PC-3 (cell line): ENCODE data around the gene CXCR3. TPM values are rescaled to one million over a fixed set of nuclear protein-coding genes. Genes with fewer than 3 reads are reported as not detected.
"Not testable (repeated sequence)": the region's sequence is repeated elsewhere in the genome, so short reads cannot be mapped to it uniquely, and the experiment has no call there.

Experiments used
- ATAC-seq: fragments of 200-7000 bp; cut with Tn5 transposase; 2 replicates; pipeline ENCODE4 v1.9.1; 2020; ENCODE audit warnings: mild to moderate bottlenecking, moderate library complexity
- BruUV-seq: library from RNA; stranded (reverse); fragments of 400-500 nt; replicated peaks from 2 replicates; lab custom pipeline; 2021; lab: Mats Ljungman, UMichigan
- CTCF ChIA-PET: fragments of 300-600 bp; sonication (Branson Sonifier 250); formaldehyde crosslinking; loops from one replicate; lab custom pipeline; 2022; ENCODE audit warnings: antibody characterized with exemption; lab: Charles Lee
- POLR2A ChIA-PET: fragments of 300-600 bp; sonication (Branson Sonifier 250); formaldehyde crosslinking; loops from one replicate; lab custom pipeline; 2022; ENCODE audit warnings: antibody characterized with exemption; ENCODE audit not compliant: unreplicated experiment; lab: Charles Lee
- DNase-seq: peaks from one replicate; pipeline ENCODE4 v3.0.0-alpha.2; 2015
- H2AFZ ChIP-seq: fragments of 300-600 bp; sonication (generic); 2 replicates; pipeline ENCODE4 v1.6.0; 2016; ENCODE audit warnings: antibody characterized with exemption, low read length
- H3F3A ChIP-seq: fragments of 300-600 bp; sonication (generic); one replicate; pipeline ENCODE4 v1.6.0; 2017; ENCODE audit warnings: antibody characterized with exemption, low read length, control low read depth, mild to moderate bottlenecking; ENCODE audit not compliant: unreplicated experiment
- H3K27ac ChIP-seq: fragments of 300-600 bp; sonication (generic); 2 replicates; pipeline ENCODE4 v1.5.1; 2016; ENCODE audit warnings: mild to moderate bottlenecking, low read length
- H3K27me3 ChIP-seq: fragments of 300-600 bp; sonication (generic); 2 replicates; pipeline ENCODE4 v1.6.1; 2016; ENCODE audit warnings: low read length, mixed read lengths
- H3K36me3 ChIP-seq: fragments of 300-600 bp; sonication (generic); 2 replicates; pipeline ENCODE4 v1.6.1; 2016; ENCODE audit warnings: low read depth, mixed run types, low read length, mixed read lengths
- H3K4me1 ChIP-seq: fragments of 300-600 bp; sonication (generic); 2 replicates; pipeline ENCODE4 v1.5.1; 2016; ENCODE audit warnings: low read length; ENCODE audit not compliant: insufficient read depth
- H3K4me2 ChIP-seq: fragments of 300-600 bp; sonication (generic); 2 replicates; pipeline ENCODE4 v1.6.0; 2016; ENCODE audit warnings: low read length
- H3K4me3 ChIP-seq: fragments of 300-600 bp; sonication (generic); 2 replicates; pipeline ENCODE4 v1.5.1; 2016; ENCODE audit warnings: mild to moderate bottlenecking, low read length, mixed read lengths
- H3K79me2 ChIP-seq: fragments of 300-600 bp; sonication (generic); 2 replicates; pipeline ENCODE4 v1.6.1; 2017; ENCODE audit warnings: low read length, mixed read lengths
- H3K9ac ChIP-seq: fragments of 300-600 bp; sonication (generic); 2 replicates; pipeline ENCODE4 v1.6.0; 2016; ENCODE audit warnings: mild to moderate bottlenecking, low read length
- H3K9me2 ChIP-seq: fragments of 300-600 bp; sonication (generic); replicated peaks from 2 replicates; pipeline ENCODE4 v1.6.1; 2016; ENCODE audit warnings: mixed run types, low read length, mixed read lengths
- H3K9me3 ChIP-seq: fragments of 300-600 bp; sonication (generic); 2 replicates; pipeline ENCODE4 v1.6.1; 2016; ENCODE audit warnings: low read length, mixed read lengths
- H4K20me1 ChIP-seq: fragments of 300-600 bp; sonication (generic); 2 replicates; pipeline ENCODE4 v1.6.1; 2016; ENCODE audit warnings: low read length, mixed read lengths
- EZH2 ChIP-seq: fragments of 300-600 bp; sonication (generic); IDR thresholded peaks from one replicate; pipeline ENCODE4 v1.6.1; 2017; ENCODE audit warnings: antibody characterized with exemption, mild to moderate bottlenecking, low read length; ENCODE audit not compliant: unreplicated experiment
- EZH2phosphoT487 ChIP-seq: fragments of 300-600 bp; sonication (generic); IDR thresholded peaks from 2 replicates; pipeline ENCODE4 v1.6.1; 2018; ENCODE audit warnings: mild to moderate bottlenecking, antibody characterized with exemption, low read length, borderline replicate concordance
- intact Hi-C: fragments of 100-400 bp; cut with micrococcal nuclease; formaldehyde crosslinking; loops from 2 replicates; pipeline ENCODE4 v1.9.0; 2023
- total RNA-seq: library from RNA; depleted of rRNA; stranded (reverse); fragments of >200 nt; gene quantifications from 2 replicates; pipeline ENCODE4 v1.2.3, GENCODE V29; 2014
- TF ChIP-seq, protein P1 (sequence below): fragments of 300-600 bp; sonication (generic); conservative IDR thresholded peaks from 2 replicates; pipeline ENCODE4 v1.5.1; 2017; ENCODE audit warnings: antibody characterized with exemption, low read depth, mild to moderate bottlenecking, low read length

The CXCR3 gene
- total RNA-seq, 1 experiment from 2014 or later = not detected

DNA sequence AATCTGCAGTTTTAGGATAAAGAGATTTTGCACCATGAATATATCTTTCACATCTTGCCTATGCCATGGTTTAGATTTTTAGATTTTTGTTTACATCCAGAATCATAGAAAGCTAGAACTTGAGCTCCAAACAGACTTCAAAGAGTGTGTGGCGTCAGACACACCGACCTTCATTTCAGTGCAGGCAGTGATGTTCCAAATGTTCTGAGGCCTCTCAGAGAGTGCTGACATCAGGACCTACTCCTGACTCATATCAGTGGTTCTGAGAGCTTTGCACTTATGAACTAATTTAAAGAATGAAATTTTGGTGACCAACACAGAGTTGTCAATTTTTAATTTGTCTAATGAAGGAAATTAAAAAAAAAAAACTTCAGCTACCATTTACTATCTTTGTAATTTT lies 18.3 kb downstream of the CXCR3 start:
- intact Hi-C loops = no loop called here
- H3K9me2 ChIP-seq = no peaks in the 10 kb centered on the region
- TF ChIP-seq, protein P1, sequence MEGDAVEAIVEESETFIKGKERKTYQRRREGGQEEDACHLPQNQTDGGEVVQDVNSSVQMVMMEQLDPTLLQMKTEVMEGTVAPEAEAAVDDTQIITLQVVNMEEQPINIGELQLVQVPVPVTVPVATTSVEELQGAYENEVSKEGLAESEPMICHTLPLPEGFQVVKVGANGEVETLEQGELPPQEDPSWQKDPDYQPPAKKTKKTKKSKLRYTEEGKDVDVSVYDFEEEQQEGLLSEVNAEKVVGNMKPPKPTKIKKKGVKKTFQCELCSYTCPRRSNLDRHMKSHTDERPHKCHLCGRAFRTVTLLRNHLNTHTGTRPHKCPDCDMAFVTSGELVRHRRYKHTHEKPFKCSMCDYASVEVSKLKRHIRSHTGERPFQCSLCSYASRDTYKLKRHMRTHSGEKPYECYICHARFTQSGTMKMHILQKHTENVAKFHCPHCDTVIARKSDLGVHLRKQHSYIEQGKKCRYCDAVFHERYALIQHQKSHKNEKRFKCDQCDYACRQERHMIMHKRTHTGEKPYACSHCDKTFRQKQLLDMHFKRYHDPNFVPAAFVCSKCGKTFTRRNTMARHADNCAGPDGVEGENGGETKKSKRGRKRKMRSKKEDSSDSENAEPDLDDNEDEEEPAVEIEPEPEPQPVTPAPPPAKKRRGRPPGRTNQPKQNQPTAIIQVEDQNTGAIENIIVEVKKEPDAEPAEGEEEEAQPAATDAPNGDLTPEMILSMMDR = no peak
- TF ChIP-seq EZH2 = no peak
- no peak for TF ChIP-seq EZH2phosphoT487
- no peak overlapping the region for H3K4me2 ChIP-seq
- POLR2A ChIA-PET = no interaction called here
- H2AFZ ChIP-seq = no peak overlapping the region
- H3K36me3 ChIP-seq = peaks cover 11% of the 10 kb centered on the region
- BruUV-seq = no TSS peak
- H4K20me1 ChIP-seq = no peaks in the 10 kb centered on the region
- H3K4me3 ChIP-seq = no peak overlapping the region
- no peaks in the 10 kb centered on the region for H3K4me1 ChIP-seq
- CTCF ChIA-PET = no interaction called here
- H3K9ac ChIP-seq = no peak overlapping the region
- DNase-seq (no peak), ATAC-seq (no peak)
- no peaks in the 10 kb centered on the region for H3K27me3 ChIP-seq
- no peaks in the 10 kb centered on the region for H3K79me2 ChIP-seq
- H3K9me3 ChIP-seq = no peaks in the 10 kb centered on the region
- no peaks in the 10 kb centered on the region for H3F3A ChIP-seq
- H3K27ac ChIP-seq = no peak overlapping the region

DNA sequence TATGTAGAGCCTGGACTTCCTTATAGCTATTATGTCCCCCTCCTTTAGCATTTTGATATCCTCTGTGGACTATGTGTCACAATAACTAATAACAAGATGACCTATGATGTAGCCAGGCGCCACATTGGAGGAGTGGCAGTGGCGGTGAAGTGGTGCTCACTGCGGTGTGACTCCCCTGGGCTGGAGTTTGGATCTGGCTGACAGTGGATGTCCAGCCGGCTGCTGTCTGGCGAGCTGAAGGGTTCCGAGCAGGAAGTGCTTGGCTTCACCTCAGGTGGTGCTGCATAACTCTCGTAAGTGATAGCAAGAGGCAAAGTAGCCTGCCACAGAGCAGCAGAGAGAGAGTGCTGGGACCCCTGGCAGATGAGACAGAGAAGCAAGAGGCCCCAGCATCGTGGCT lies 25.1 kb downstream of the CXCR3 start:
- H3K27me3 ChIP-seq, H3K36me3 ChIP-seq, H3K27ac ChIP-seq, CTCF ChIA-PET, H3K9me2 ChIP-seq, H2AFZ ChIP-seq, H3K4me2 ChIP-seq, BruUV-seq, intact Hi-C loops, H3K9me3 ChIP-seq, DNase-seq, H3K79me2 ChIP-seq, ATAC-seq, H3K4me1 ChIP-seq, POLR2A ChIA-PET, H4K20me1 ChIP-seq, H3K9ac ChIP-seq, H3K4me3 ChIP-seq, H3F3A ChIP-seq: not testable (repeated sequence)

DNA sequence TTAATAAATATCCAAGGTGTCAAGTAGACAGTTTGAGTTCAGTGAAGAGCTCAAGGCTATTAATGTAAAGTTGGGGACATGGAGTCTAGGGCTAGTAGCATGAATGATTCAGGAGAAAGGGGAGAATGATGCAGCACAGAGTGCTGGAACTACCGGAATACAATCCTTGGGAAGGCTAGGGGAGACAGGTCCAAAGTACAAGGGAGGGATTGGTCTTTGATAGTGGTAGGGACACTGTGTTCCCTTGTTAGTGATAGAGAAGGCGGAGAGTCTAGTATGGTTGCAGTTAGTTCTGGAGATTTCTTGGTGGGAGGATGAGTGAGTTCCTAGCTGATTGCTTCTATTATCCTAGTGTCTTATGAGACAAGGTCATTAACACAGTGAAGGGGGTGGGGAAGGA lies 31.4 kb downstream of the CXCR3 start:
- Histone ChIP-seq H3K9me3 (no peaks in the 10 kb centered on the region), H4K20me1 (no peaks in the 10 kb centered on the region), H3F3A (no peaks in the 10 kb centered on the region), H3K4me2 (no peak overlapping the region), H3K27me3 (no peaks in the 10 kb centered on the region), H3K9ac (no peak overlapping the region), H3K9me2 (no peaks in the 10 kb centered on the region), H3K4me1 (no peaks in the 10 kb centered on the region), H2AFZ (no peak overlapping the region), H3K79me2 (no peaks in the 10 kb centered on the region), H3K4me3 (no peak overlapping the region), H3K27ac (no peak overlapping the region), H3K36me3 (no peaks in the 10 kb centered on the region)
- POLR2A ChIA-PET = no interaction called here
- ATAC-seq (no peak), DNase-seq (no peak)
- intact Hi-C loops = loop anchor here (10.0 kb wide), 1 partner anchor 68 kb away; no protein-coding TSS in a partner anchor
- CTCF ChIA-PET = no interaction called here
- BruUV-seq = no TSS peak
- TF ChIP-seq EZH2phosphoT487 = no peak
- no peak for TF ChIP-seq EZH2
- TF ChIP-seq, protein P1 = no peak
